HL-60 (cell line): ENCODE data around the gene FGF21.

ENCODE experiments used
- GABPA ChIP-seq: IDR thresholded peaks from 2 replicates; pipeline ENCODE4 v1.6.1; 2012; ENCODE audit warnings: low read depth
- POLR2AphosphoS5 ChIP-seq: IDR thresholded peaks from 2 replicates; pipeline ENCODE4 v1.6.1; 2012; ENCODE audit warnings: low read depth
- TF ChIP-seq, protein P1 (sequence below): IDR thresholded peaks from one replicate; pipeline ENCODE4 v1.5.1; 2011; ENCODE audit warnings: low read length, control low read depth, inconsistent platforms; ENCODE audit not compliant: insufficient read depth

- TF ChIP-seq, protein P1, sequence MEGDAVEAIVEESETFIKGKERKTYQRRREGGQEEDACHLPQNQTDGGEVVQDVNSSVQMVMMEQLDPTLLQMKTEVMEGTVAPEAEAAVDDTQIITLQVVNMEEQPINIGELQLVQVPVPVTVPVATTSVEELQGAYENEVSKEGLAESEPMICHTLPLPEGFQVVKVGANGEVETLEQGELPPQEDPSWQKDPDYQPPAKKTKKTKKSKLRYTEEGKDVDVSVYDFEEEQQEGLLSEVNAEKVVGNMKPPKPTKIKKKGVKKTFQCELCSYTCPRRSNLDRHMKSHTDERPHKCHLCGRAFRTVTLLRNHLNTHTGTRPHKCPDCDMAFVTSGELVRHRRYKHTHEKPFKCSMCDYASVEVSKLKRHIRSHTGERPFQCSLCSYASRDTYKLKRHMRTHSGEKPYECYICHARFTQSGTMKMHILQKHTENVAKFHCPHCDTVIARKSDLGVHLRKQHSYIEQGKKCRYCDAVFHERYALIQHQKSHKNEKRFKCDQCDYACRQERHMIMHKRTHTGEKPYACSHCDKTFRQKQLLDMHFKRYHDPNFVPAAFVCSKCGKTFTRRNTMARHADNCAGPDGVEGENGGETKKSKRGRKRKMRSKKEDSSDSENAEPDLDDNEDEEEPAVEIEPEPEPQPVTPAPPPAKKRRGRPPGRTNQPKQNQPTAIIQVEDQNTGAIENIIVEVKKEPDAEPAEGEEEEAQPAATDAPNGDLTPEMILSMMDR: no peak
- TF ChIP-seq POLR2AphosphoS5 (no peak), GABPA (no peak)
Observed at GRCh38 chr19:48742096-48742495, 13.2 kb upstream of the FGF21 start.
